Right cardiac atrium (tissue), 5 donors: ENCODE results near the gene ACAP1. TPM values are rescaled to one million over a fixed set of nuclear protein-coding genes. Genes with fewer than 3 reads are reported as not detected.

Experiments used
- polyA plus RNA-seq: library from polyadenylated mRNA; stranded (reverse); fragments of 200-250 nt; gene quantifications from one replicate; pipeline ENCODE4 v1.2.3, GENCODE V29; 2013
- total RNA-seq, 4 donors: library from RNA; stranded (reverse); fragmentation: NEBNext Ultra II Directional; extraction: Animal tissue kit (Norgen Biotek cat#: 25700); gene quantifications; one replicate each; pipeline ENCODE4 v1.2.1, GENCODE V29; 2021
- donor health status: healthy with polysubstance abuse.
- donor health status: DM: no; HTN: yes; CAD: no.
- donor health status: DM: no; HTN: no; CAD: no.
- donor health status: DM: no; HTN: yes; CAD: no; lungs with severe emphysema.
- donor health status: DM: yes; HTN: yes; CAD: no.

Gene ACAP1
- total and polyA plus RNA-seq, 5 donors = 8.8 to 26.4 (median 19.1) TPM

Other genes with a start within 250 kb of the ACAP1 start
Only the 30 nearest of the 35 such genes appear.
- under 1 TPM; 0.35 to 0.86 (median 0.63) TPM for gene ASGR1, start 157.2 kb upstream of the ACAP1 start, total RNA-seq
- 0.57 TPM for gene ASGR1, start 157.2 kb upstream of the ACAP1 start, polyA plus RNA-seq
- 10 to 100 TPM; 28.7 to 36.2 (median 31.5) TPM for gene DLG4, start 116.7 kb upstream of the ACAP1 start, total RNA-seq
- gene DLG4, start 116.7 kb upstream of the ACAP1 start, polyA plus RNA-seq = 23.3 TPM
- 1,000 to 10,000 TPM in 3 of 4 donors, 100 to 1,000 TPM in 1; 896 to 1,154 (median 1,049) TPM for gene ACADVL, start 116.6 kb upstream of the ACAP1 start, total RNA-seq
- 1,142 TPM for gene ACADVL, start 116.6 kb upstream of the ACAP1 start, polyA plus RNA-seq
- gene DVL2, start 102.0 kb upstream of the ACAP1 start, total RNA-seq = 10 to 100 TPM; 20.0 to 26.1 (median 23.4) TPM
- gene DVL2, start 102.0 kb upstream of the ACAP1 start, polyA plus RNA-seq = 14.6 TPM
- gene PHF23, start 97.1 kb upstream of the ACAP1 start, total RNA-seq = 10 to 100 TPM; 22.2 to 30.4 (median 24.5) TPM
- gene PHF23, start 97.1 kb upstream of the ACAP1 start, polyA plus RNA-seq = 18.8 TPM
- 100 to 1,000 TPM; 492 to 540 (median 522) TPM for gene GABARAP, start 94.1 kb upstream of the ACAP1 start, total RNA-seq
- gene GABARAP, start 94.1 kb upstream of the ACAP1 start, polyA plus RNA-seq = 741 TPM
- gene CTDNEP1, start 84.8 kb upstream of the ACAP1 start, total RNA-seq = 100 to 1,000 TPM; 118 to 124 (median 122) TPM
- 80.1 TPM for gene CTDNEP1, start 84.8 kb upstream of the ACAP1 start, polyA plus RNA-seq
- gene ELP5, start 84.3 kb upstream of the ACAP1 start, total RNA-seq = 100 to 1,000 TPM in 1 of 4 donors, 10 to 100 TPM in 3; 37.9 to 100 (median 82.9) TPM
- 41.7 TPM for gene ELP5, start 84.3 kb upstream of the ACAP1 start, polyA plus RNA-seq
- gene CLDN7, start 74.1 kb upstream of the ACAP1 start, total RNA-seq = 1 to 10 TPM; 1.8 to 3.4 (median 2.8) TPM
- 2.9 TPM for gene CLDN7, start 74.1 kb upstream of the ACAP1 start, polyA plus RNA-seq
- 100 to 1,000 TPM in 3 of 4 donors, 10 to 100 TPM in 1; 57.6 to 146 (median 103) TPM for gene SLC2A4, start 54.8 kb upstream of the ACAP1 start, total RNA-seq
- gene SLC2A4, start 54.8 kb upstream of the ACAP1 start, polyA plus RNA-seq = 83.1 TPM
- 1 to 10 TPM; 1.4 to 3.1 (median 1.8) TPM for gene YBX2, start 41.9 kb upstream of the ACAP1 start, total RNA-seq
- gene YBX2, start 41.9 kb upstream of the ACAP1 start, polyA plus RNA-seq = 5.3 TPM
- gene EIF5A, start 28.9 kb upstream of the ACAP1 start, total RNA-seq = 100 to 1,000 TPM; 259 to 311 (median 268) TPM
- gene EIF5A, start 28.9 kb upstream of the ACAP1 start, polyA plus RNA-seq = 301 TPM
- 10 to 100 TPM; 65.0 to 76.1 (median 65.8) TPM for gene GPS2, start 21.2 kb upstream of the ACAP1 start, total RNA-seq
- 68.4 TPM for gene GPS2, start 21.2 kb upstream of the ACAP1 start, polyA plus RNA-seq
- 10 to 100 TPM; 28.3 to 33.4 (median 30.6) TPM for gene NEURL4, start 7.2 kb upstream of the ACAP1 start, total RNA-seq
- gene NEURL4, start 7.2 kb upstream of the ACAP1 start, polyA plus RNA-seq = 23.8 TPM
- gene KCTD11, start 15.6 kb downstream of the ACAP1 start, total RNA-seq = 1 to 10 TPM; 4.7 to 6.7 (median 6.5) TPM
- gene KCTD11, start 15.6 kb downstream of the ACAP1 start, polyA plus RNA-seq = 7.8 TPM
- gene TMEM95, start 18.6 kb downstream of the ACAP1 start, total RNA-seq = not detected
- not detected for gene TMEM95, start 18.6 kb downstream of the ACAP1 start, polyA plus RNA-seq
- gene TNK1, start 44.6 kb downstream of the ACAP1 start, total RNA-seq = 1 to 10 TPM; 2.1 to 3.6 (median 3.4) TPM
- gene TNK1, start 44.6 kb downstream of the ACAP1 start, polyA plus RNA-seq = 1.7 TPM
- 10 to 100 TPM; 19.8 to 25.0 (median 22.9) TPM for gene PLSCR3, start 58.0 kb downstream of the ACAP1 start, total RNA-seq
- gene PLSCR3, start 58.0 kb downstream of the ACAP1 start, polyA plus RNA-seq = 25.9 TPM
- 100 to 1,000 TPM in 1 of 4 donors, 10 to 100 TPM in 3; 79.6 to 105 (median 97.3) TPM for gene TMEM256, start 67.6 kb downstream of the ACAP1 start, total RNA-seq
- 210 TPM for gene TMEM256, start 67.6 kb downstream of the ACAP1 start, polyA plus RNA-seq
- 10 to 100 TPM; 10.7 to 15.7 (median 14.1) TPM for gene NLGN2, start 71.3 kb downstream of the ACAP1 start, total RNA-seq
- gene NLGN2, start 71.3 kb downstream of the ACAP1 start, polyA plus RNA-seq = 6.9 TPM
- gene SPEM1, start 83.8 kb downstream of the ACAP1 start, total RNA-seq = not detected
- gene SPEM1, start 83.8 kb downstream of the ACAP1 start, polyA plus RNA-seq = not detected
- gene SPEM2, start 89.1 kb downstream of the ACAP1 start, total RNA-seq = not detected
- not detected for gene SPEM2, start 89.1 kb downstream of the ACAP1 start, polyA plus RNA-seq
- not detected for gene SPEM3, start 92.3 kb downstream of the ACAP1 start, total RNA-seq
- gene SPEM3, start 92.3 kb downstream of the ACAP1 start, polyA plus RNA-seq = not detected
- gene TMEM102, start 98.9 kb downstream of the ACAP1 start, total RNA-seq = 1 to 10 TPM; 2.2 to 2.5 (median 2.3) TPM
- gene TMEM102, start 98.9 kb downstream of the ACAP1 start, polyA plus RNA-seq = 2.1 TPM
- gene FGF11, start 103.0 kb downstream of the ACAP1 start, total RNA-seq = 10 to 100 TPM; 13.9 to 34.8 (median 23.9) TPM
- 31.7 TPM for gene FGF11, start 103.0 kb downstream of the ACAP1 start, polyA plus RNA-seq
- 10 to 100 TPM; 11.4 to 15.6 (median 13.1) TPM for gene CHRNB1, start 108.5 kb downstream of the ACAP1 start, total RNA-seq
- gene CHRNB1, start 108.5 kb downstream of the ACAP1 start, polyA plus RNA-seq = 16.1 TPM
- gene ZBTB4, start 143.1 kb downstream of the ACAP1 start, total RNA-seq = 10 to 100 TPM; 73.6 to 86.2 (median 82.2) TPM
- gene ZBTB4, start 143.1 kb downstream of the ACAP1 start, polyA plus RNA-seq = 41.7 TPM
- gene SLC35G6, start 144.9 kb downstream of the ACAP1 start, total RNA-seq = not detected
- not detected for gene SLC35G6, start 144.9 kb downstream of the ACAP1 start, polyA plus RNA-seq
- gene POLR2A, start 147.8 kb downstream of the ACAP1 start, total RNA-seq = 10 to 100 TPM; 41.9 to 51.4 (median 47.4) TPM
- 22.3 TPM for gene POLR2A, start 147.8 kb downstream of the ACAP1 start, polyA plus RNA-seq
- 10 to 100 TPM; 42.9 to 52.0 (median 47.5) TPM for gene TNFSF12, start 212.5 kb downstream of the ACAP1 start, total RNA-seq
- 58.4 TPM for gene TNFSF12, start 212.5 kb downstream of the ACAP1 start, polyA plus RNA-seq